ENCODE measurements around the gene SLC25A21.

DNA sequence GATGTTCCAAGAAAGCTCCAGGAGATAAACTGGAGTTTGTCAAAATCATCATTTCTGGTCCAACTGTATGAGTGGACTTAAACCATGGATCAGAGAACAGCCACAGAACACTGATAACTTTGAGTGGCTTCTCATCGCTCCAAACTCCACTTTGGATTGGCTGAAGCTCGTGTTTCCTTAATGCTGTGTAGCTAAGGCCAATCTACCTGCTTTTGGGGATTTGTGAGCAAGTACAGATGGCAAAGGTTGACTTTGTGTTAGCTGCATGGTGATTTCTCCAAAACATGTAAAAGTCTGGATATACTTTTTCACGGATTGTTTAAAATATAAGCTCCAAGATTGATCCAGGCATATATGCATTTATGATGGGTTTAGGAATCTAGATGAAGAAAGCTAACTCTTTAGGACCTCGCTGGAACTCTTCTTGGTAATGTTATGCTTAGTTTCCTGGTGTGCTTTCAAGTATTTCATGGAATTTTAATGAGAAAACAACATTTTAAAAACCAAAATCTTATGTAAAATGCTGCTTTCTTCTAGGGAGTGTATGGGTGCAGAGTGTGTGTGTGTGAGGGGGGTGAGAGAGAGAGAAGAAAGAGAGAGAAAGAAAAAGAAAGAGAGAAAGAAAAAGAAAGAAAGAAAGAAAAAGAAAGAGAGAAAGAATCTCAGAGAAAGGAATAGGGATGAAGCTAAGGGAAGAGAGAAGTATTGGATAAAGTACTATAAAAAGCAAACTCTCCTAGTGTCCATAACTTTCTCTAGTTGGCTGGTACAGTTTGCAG, 522.3 kb downstream of the SLC25A21 start:
- TF ChIP-seq, protein P1, sequence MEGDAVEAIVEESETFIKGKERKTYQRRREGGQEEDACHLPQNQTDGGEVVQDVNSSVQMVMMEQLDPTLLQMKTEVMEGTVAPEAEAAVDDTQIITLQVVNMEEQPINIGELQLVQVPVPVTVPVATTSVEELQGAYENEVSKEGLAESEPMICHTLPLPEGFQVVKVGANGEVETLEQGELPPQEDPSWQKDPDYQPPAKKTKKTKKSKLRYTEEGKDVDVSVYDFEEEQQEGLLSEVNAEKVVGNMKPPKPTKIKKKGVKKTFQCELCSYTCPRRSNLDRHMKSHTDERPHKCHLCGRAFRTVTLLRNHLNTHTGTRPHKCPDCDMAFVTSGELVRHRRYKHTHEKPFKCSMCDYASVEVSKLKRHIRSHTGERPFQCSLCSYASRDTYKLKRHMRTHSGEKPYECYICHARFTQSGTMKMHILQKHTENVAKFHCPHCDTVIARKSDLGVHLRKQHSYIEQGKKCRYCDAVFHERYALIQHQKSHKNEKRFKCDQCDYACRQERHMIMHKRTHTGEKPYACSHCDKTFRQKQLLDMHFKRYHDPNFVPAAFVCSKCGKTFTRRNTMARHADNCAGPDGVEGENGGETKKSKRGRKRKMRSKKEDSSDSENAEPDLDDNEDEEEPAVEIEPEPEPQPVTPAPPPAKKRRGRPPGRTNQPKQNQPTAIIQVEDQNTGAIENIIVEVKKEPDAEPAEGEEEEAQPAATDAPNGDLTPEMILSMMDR (IDR thresholded peaks at IDR 0.05): no peak
- no peak for TF ChIP-seq EP300 (IDR thresholded peaks at IDR 0.05; ENCODE audit: low read depth)
